NCI-H2081 treated with DMSO at 0.1 percent for 48 hours (cell line): ENCODE results near the gene ZKSCAN5.
"Not testable (repeated sequence)": the region's sequence is repeated elsewhere in the genome, so short reads cannot be mapped to it uniquely, and the experiment has no call there.

Experiments used
- DNase-seq: peaks from one replicate; lab custom pipeline; 2025; lab: John Stamatoyannopoulos, UW

ZKSCAN5 gene

DNA sequence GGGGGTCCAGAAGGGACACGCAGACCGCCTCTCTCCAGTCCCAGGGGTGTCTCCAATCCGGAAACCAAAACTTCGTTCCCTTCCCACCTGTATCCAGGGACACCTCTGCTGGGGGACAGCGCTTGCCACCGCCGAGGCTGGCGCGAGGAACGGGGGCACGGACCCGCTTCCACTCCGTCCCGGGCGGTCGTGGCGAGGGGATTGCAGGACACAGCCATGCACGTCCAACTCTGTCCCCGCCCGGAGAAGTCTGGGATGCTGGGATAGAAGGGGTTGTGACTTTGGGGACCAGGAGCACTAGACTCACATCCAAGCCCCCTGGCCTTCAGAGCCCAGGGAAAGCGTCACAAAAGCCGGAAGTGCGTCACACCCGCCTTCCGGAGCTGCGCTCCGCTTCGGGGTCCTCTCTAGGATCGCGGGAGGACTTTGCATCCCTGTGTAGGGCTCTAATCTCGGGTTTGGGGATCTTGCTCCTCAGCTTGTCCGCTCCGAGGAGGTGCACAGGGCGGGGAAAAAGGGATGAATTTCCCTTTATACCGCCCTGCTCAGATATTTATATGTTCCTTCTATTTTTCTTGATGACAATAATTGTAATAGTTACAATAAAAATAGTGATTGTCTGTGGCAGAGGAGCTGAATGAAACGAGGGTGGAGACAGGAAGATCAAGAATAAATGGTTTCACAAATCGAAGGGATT lies 47.5 kb downstream of the ZKSCAN5 start, which contains the start of gene FAM200A:
TSS of gene FAM200A (minus strand) at position 348 of the 697 bp plus-strand sequence. CDS start 3,707 bp downstream, outside the sequence.
- peak; percentile 55 for DNase-seq

DNA sequence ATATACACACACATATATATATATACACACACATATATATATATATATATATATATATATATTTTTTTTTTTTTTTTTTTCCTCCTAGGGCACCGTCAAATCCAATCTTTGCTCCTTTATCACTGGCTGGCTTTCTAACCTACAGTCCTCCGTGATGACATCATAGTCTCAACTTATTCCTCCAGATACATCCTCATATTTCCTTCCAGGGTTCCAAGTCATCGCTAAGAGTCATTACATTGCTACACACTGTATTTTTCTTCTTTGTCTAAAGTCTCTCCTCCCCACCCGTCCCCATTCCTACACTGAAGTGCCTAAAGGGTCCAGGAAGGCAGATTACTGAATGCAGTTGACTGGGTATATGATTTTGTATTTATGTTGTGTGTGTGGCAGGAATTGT lies 48.6 kb downstream of the ZKSCAN5 start:
- no peak for DNase-seq

GRCh38 chr7:99554939-99555338 lies 50.5 kb downstream of the ZKSCAN5 start:
- DNase-seq = no peak

DNA sequence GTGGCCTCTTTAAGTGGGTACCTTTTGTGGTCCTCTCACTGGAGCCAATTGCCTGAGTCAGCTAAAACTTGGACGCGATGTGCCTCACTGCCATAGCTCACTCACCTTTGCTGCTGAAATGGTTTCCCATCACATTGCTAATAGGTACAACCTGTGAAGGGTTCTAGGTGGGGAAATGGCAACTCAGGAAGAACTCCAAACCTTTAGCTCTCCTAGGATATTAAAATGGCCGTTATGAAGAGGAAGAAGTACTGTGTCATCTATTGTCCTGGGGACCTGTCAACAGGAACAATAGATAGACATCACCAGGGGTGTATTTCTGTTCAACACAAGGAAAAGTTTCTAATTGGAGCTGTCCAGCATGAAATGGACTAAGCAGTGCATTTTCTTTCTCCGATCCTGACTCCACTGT lies 52.7 kb downstream of the ZKSCAN5 start:
- DNase-seq = no peak

DNA sequence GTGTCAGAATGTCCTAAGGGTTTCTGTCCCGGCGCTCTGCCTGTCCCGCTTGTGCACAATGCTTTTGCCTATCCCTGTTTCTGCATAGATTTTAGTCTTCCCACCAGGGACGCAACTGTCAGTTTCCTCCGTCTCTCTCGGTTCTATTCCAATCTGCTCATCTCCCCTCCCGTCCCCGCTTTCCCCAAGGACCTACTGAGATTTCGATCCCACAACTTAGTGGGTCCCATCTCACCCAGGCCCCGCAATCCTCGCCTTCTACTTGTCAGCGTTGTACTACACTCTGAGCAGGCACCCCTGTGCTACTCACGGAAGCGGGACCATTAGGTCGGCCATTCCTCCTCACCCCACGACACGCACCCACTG lies 53.5 kb downstream of the ZKSCAN5 start:
- DNase-seq = no peak

- peak; percentile 79 for DNase-seq
These were observed 54.1 kb downstream of the ZKSCAN5 start, which contains the start of gene ZNF655 for GRCh38 chr7:99558306-99559174. ZNF655 (plus strand) TSS chr7:99558642; CDS start chr7:99560560, 1,918 bp downstream.

DNA sequence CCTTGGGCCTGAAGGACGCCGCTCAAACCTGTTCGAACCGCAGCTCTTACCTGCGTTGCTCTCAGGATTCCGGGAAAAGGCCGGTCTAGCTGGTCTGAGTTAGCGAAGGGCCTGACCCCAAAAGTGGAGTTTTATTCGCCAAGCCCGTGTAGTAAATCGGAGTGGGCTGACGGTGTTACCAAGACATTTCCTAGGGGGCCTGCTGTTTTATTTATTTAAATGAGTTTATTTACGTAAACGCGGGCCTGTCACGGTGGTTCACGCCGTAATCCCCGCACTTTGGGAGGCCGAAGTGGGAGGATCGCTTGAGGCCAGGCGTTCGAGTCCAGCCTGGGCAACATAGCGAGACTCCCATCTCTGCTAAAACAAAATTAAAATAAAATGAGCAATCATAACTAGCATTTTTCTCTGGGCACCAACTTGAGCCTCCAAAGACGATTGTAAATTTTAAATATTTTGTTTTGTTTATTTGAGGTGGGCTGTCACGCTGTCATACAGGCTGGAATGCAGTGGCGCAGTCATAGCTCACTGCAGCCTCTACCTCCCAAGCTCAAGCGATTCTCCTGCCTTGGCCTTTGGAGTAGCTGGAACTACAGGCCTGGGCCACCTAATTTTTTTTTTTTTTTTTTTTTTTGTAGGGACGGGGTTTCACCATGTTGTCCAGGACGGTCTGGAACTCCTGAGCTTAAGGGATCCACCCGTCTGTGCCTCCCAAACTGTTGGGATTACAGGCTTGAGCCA lies 54.9 kb downstream of the ZKSCAN5 start:
- DNase-seq = no peak

DNA sequence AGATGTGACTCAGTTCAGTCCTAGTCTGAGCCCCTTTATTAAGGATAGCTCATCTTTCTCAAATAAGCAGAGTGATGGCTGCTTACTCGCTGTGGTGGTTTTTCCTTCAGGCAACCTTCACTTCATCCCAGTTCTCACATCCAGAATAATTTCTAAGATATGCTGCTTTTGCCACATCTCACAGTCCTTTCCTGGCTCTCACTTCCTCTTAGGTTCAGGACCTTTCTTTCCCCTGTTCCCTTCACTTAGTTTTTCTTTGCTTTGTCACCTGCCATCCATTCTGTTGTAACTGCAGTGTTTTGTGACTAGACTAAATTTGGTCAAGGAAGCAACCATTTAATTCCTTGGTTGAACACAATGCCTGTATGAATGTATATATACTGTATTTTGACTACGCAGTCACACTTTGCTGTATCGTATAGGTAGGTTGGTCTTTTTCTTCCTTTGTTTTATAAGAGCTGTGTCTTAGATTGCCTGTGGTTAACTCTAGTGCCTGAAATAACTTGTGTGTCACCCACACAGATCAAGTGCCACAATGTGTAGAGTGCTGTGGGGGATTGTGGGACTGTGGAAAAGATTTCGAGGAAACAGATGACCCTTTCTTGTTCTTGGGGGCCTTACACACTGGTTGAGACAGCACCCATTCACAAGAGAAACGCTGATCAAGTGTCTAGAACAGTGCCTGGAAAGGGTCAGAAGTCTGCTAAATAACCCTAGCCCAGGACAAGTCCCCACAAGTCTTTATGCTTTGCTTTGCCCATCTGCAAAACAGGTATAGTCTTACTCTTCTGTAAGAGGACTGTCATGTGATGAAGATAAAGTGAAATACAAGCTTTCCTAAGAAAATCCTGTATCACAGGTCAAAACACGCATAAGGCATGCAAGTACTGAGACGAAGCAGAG lies 56.6 kb downstream of the ZKSCAN5 start:
- no peak for DNase-seq

GRCh38 chr7:99561737-99562051 lies 57.2 kb downstream of the ZKSCAN5 start:
- DNase-seq = no peak

GRCh38 chr7:99562114-99562784 lies 57.8 kb downstream of the ZKSCAN5 start:
- DNase-seq = no peak

- no peak for DNase-seq
These were observed 58.4 kb downstream of the ZKSCAN5 start for GRCh38 chr7:99562832-99563231.

GRCh38 chr7:99563650-99564049 lies 59.2 kb downstream of the ZKSCAN5 start:
- DNase-seq = no peak

GRCh38 chr7:99568770-99569169 lies 64.3 kb downstream of the ZKSCAN5 start:
- not testable (repeated sequence) for DNase-seq

GRCh38 chr7:99571768-99572167 lies 67.3 kb downstream of the ZKSCAN5 start:
- DNase-seq = no peak

DNA sequence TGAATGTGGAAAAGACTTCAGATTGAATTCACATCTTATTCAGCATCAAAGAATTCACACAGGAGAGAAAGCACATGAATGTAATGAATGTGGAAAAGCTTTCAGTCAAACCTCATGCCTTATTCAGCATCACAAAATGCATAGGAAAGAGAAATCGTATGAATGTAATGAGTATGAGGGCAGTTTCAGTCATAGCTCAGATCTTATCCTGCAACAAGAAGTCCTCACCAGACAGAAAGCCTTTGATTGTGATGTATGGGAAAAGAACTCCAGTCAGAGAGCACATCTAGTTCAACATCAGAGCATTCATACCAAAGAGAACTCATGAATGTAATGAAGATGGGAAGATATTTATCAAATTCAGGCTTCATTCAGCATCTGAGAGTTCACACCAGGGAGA lies 68.8 kb downstream of the ZKSCAN5 start:
- no peak for DNase-seq

- DNase-seq = no peak
These were observed 71.8 kb downstream of the ZKSCAN5 start for GRCh38 chr7:99576251-99576650.

DNA sequence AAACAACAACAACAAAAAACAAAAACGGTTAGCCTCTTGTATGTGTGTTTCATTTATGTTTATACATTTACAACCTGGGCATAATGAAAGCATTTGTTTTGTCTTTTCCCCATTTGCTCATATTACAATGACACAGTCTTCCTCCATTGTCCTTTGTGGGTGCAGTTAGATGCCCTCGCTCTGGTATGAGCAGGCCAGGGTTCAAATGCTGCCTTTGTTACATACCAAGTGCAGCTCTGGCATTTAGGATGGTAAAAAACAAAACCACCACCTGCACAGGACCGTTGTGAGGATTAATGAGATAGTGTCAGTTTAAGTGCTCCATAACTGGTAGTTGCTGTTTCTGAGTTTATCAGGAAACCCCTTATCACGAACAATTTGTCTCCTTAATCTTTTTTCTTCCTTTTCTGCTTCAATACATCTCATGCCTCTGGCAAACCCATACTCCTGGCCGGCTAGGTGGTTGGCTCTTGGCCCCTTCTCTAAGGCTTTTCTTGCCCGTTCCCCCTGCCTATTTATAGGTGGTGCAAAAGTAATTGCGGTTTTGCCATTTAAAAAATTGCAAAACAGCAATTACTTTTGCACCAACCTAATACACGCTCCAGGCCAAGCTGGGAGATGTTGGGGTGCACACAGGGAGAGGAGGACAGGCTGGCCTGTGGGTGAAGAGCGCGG lies 75.0 kb downstream of the ZKSCAN5 start:
- DNase-seq = no peak

DNA sequence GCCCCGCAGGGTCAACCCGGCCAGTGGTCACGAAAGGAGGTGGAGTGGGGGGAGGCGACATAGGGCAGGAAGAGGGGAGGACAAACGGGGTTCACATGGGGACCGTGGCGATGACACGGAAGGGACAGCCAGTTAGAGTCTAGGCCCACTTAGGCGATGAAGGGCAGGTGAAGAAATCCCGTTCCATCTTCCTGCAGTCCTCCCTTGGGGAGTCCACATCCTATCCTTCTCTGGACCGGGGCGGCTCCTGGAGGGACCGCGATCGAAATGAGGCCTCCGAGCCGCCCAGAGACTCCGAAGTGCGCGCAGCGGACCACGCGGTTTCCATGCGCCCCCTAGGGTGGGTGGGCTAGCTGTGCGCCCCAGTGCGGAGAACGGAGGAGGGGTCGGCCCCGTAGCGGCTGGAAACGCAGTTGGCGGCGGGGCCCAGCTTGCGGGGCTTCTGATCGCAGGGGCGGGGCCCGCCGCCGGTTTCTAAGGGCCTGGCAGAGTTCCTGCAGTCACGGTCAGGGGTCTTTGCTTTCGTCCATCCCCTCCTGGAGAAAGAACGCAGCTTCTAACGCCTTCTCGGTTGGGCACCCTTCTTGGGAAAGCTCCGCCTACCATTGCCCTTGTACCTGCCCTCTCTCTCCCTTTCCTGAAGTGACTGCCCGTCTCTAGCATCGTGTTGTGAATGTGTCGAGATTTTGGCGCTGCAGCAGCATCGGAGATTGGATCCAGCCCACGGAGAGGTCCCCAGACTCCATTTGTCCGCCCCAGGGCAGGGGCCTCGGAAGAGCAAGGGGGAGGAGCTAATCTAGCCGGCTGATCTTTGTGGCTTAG lies 75.7 kb downstream of the ZKSCAN5 start:
- no peak for DNase-seq

GRCh38 chr7:99580778-99581332 lies 76.4 kb downstream of the ZKSCAN5 start:
- not testable (repeated sequence) for DNase-seq
